Common myeloid progenitor, CD34-positive (primary cell): ENCODE data around the gene CAT.

ENCODE experiments used
- CTCF ChIA-PET: fragments of 350-600 bp; sonication (Branson Sonifier 250); formaldehyde crosslinking; loops from one replicate; lab custom pipeline; 2021; ENCODE audit warnings: antibody characterized with exemption; lab: Charles Lee
- POLR2A ChIA-PET: fragments of 350-600 bp; sonication (Branson Sonifier 250); formaldehyde crosslinking; loops from one replicate; lab custom pipeline; 2021; ENCODE audit warnings: antibody characterized with exemption; lab: Charles Lee
- DNase-seq, 3 donors: peaks; one replicate each; pipeline versions ENCODE4 v3.0.0 to v3.0.0-alpha.2; 2013
- H3K27ac ChIP-seq, 2 experiments: 1 replicate in 1 of 2; 2 replicates in 1 of 2; pipeline ENCODE4 v1.7.0; 2013; ENCODE audit warnings: inconsistent platforms in 2 of 2, low read length in 2 of 2, mild to moderate bottlenecking in 2 of 2, low read depth in 1 of 2, moderate library complexity in 1 of 2; ENCODE audit not compliant: severe bottlenecking in 2 of 2, insufficient read depth in 1 of 2, poor library complexity in 1 of 2
- H3K27me3 ChIP-seq, 5 experiments: replicated peaks in 2 of 5; 1 replicate in 3 of 5; 2 replicates in 2 of 5; pipeline versions ENCODE4 v1.6.1 to v1.7.0; 2013; ENCODE audit warnings: low read length in 4 of 5, mild to moderate bottlenecking in 2 of 5, moderate library complexity in 2 of 5, inconsistent platforms in 1 of 5; ENCODE audit not compliant: insufficient read depth in 5 of 5, control insufficient read depth in 4 of 5
- H3K36me3 ChIP-seq, 4 experiments: 1 replicate in 2 of 4; 2 replicates in 2 of 4; pipeline versions ENCODE4 v1.6.1 to v1.7.0; 2013; ENCODE audit warnings: low read length in 3 of 4, control low read depth in 1 of 4, mild to moderate bottlenecking in 1 of 4; ENCODE audit not compliant: control insufficient read depth in 4 of 4, insufficient read depth in 4 of 4
- H3K4me1 ChIP-seq, 4 experiments: 1 replicate in 3 of 4; 2 replicates in 1 of 4; pipeline versions ENCODE4 v1.6.1 to v1.7.1; 2013; ENCODE audit warnings: low read length in 3 of 4, mild to moderate bottlenecking in 3 of 4, control low read depth in 1 of 4, inconsistent platforms in 1 of 4, moderate library complexity in 1 of 4; ENCODE audit not compliant: control insufficient read depth in 4 of 4, insufficient read depth in 4 of 4; ENCODE audit errors: control extremely low read depth in 1 of 4
- H3K4me3 ChIP-seq, 7 experiments: 1 replicate in 4 of 7; 2 replicates in 3 of 7; pipeline versions ENCODE4 v1.5.1 to v1.7.0; 2013; ENCODE audit warnings: mild to moderate bottlenecking in 7 of 7, low read length in 6 of 7, moderate library complexity in 6 of 7, inconsistent platforms in 2 of 7, low read depth in 2 of 7, control low read depth in 1 of 7; ENCODE audit not compliant: insufficient read depth in 4 of 7, control insufficient read depth in 1 of 7; ENCODE audit errors: extremely low read depth in 1 of 7
- H3K9me3 ChIP-seq, 5 experiments: 1 replicate in 4 of 5; 2 replicates in 1 of 5; pipeline versions ENCODE4 v1.6.1 to v1.7.1; 2013; ENCODE audit warnings: low read length in 4 of 5, mild to moderate bottlenecking in 2 of 5, inconsistent platforms in 1 of 5, low read depth in 1 of 5, moderate library complexity in 1 of 5; ENCODE audit not compliant: control insufficient read depth in 4 of 5, insufficient read depth in 2 of 5; ENCODE audit errors: control extremely low read depth in 1 of 5
- WGBS: methylation state at CpG from one replicate; pipeline ENCODE4 v1.1.5; 2013; ENCODE audit not compliant: insufficient coverage; 5-methylcytosine and 5-hydroxymethylcytosine counted together

Gene CAT

DNA sequence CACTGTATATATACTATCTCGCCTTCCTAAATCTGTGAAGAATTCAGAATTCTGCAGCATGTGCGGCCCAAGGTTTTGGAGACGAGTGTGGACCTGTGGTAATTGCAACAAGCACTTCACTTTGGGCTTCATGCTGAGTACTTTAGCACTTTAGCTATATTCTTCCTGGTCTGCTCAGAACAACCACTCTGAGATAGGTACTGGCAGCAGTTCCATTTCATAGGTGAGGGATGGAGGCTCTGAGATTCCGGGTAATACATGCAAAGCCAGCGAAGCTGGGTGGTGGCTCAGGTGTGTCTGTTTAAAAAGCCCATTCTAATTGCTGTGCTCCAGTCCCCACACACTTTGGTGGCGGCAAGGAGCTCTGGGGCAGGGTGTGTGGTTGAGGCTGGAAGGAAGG is 68.4 kb downstream of the CAT start:
- CTCF ChIA-PET: interaction anchor here (0.8 to 0.9 kb wide), 2 partner anchors 382 to 489 kb away, joined by 3 read pairs; no protein-coding TSS in a partner anchor
- WGBS: 80% methylated on average over 4 of the region's 6 CpGs

DNA sequence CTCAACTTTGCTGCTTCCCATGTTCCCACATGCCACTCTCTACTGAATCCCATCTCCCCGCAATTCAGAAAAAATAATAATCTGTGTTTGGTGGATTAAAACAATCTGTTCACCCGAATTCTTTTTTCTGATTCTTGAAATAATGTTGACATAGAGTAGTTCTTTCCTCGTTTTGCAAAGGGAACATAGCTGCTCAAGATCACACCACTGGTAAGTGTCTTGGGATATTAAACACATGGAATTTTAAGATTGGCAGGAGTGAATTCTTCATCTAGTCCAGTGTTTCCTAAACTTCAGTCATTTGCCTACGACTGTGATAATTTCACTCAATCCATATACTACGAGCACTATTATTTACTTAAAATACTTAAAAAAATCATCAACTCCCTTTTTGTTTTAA is 68.9 kb downstream of the CAT start:
- H3K27ac ChIP-seq: no peak overlapping the region
- peaks cover 0 to 13% (median 2%) of the 10 kb centered on the region in 4 experiments for H3K4me1 ChIP-seq
- no peak for DNase-seq
- ChIA-PET POLR2A (no interaction called here), CTCF (interaction anchor here (0.8 to 1.1 kb wide), 3 partner anchors 19 to 489 kb away, joined by 3 read pairs; no protein-coding TSS in a partner anchor)
- no peaks in the 10 kb centered on the region for H3K36me3 ChIP-seq
- 100% methylated on average over 2 of the region's 5 CpGs for WGBS
- no peaks in the 10 kb centered on the region for H3K27me3 ChIP-seq
- no peak overlapping the region for H3K4me3 ChIP-seq
- H3K9me3 ChIP-seq: no peaks in the 10 kb centered on the region

More for the DNA sequence above, 68.4 kb downstream of the CAT start:
- Histone ChIP-seq H3K9me3 (no peaks in the 10 kb centered on the region), H3K27ac (no peak overlapping the region), H3K36me3 (no peaks in the 10 kb centered on the region), H3K27me3 (no peaks in the 10 kb centered on the region), H3K4me1 (peaks cover 0 to 15% (median 2%) of the 10 kb centered on the region in 4 experiments), H3K4me3 (no peak overlapping the region)
- DNase-seq: no peak
- POLR2A ChIA-PET: no interaction called here

DNA sequence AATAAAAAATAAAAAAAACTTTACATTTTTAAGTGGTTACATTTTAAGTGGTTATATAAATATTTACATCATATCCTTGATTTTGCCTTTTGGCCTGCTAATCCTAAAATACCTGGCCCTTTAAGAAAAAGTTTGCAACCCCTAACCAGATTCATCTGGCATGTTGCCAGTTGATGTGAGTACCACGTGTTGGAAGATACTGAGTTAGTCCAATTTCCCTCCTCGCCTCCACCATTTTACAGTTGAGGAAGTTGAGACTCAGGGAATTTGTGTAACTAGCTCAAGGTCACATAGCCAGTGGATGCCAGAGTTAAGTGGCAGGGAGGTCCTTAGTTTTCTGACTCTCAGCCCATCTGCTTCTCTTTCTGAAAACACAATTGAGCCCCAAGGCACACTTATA is 69.8 kb downstream of the CAT start:
- DNase-seq: peak in 2 of 3 donors; percentile 10 to 13

DNA sequence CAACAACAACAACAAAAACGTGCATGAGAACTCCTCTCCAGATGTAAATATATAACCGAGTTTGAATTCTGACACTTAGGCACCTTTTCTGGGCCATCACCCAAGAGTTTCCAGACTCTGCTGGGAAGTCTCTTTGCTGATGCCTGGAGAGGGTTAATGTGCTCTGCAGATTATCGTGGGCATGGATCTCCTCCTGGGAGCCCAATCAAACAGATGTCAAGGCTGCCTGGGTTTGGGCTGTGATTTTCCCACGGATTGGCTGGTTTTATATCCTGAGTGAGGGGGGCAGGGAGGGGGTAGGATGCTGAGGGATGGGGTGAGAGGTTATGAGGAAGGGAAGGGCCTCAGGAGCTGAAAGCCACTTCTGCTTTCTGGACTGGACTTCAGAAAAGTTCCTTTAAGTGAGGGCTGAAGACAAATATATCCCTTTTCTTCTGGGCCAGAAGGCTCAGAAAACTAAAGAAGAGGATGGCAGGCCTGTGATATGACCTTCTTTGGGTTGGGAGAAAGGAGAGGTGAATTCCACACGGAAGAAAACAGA is 70.7 kb downstream of the CAT start:
- DNase-seq: peak in 2 of 3 donors; percentile 8 to 15
- CTCF ChIA-PET: no interaction called here
- WGBS: 21% methylated on average over 4 of the region's 5 CpGs
- H3K4me3 ChIP-seq: no peak overlapping the region
- no peak overlapping the region for H3K27ac ChIP-seq
- POLR2A ChIA-PET: no interaction called here
- no peaks in the 10 kb centered on the region for H3K27me3 ChIP-seq
- H3K4me1 ChIP-seq: peaks cover 0 to 13% (median 2%) of the 10 kb centered on the region in 4 experiments
- no peaks in the 10 kb centered on the region for H3K36me3 ChIP-seq
- H3K9me3 ChIP-seq: no peaks in the 10 kb centered on the region

More for the DNA sequence above, 69.8 kb downstream of the CAT start:
- peaks cover 0 to 13% (median 2%) of the 10 kb centered on the region in 4 experiments for H3K4me1 ChIP-seq
- POLR2A ChIA-PET: no interaction called here
- CTCF ChIA-PET: interaction anchor here (1.1 kb wide), 1 partner anchor 20 kb away, joined by 3 read pairs; no protein-coding TSS in a partner anchor
- no peaks in the 10 kb centered on the region for H3K9me3 ChIP-seq
- H3K4me3 ChIP-seq: no peak overlapping the region
- H3K27me3 ChIP-seq: no peaks in the 10 kb centered on the region
- no peaks in the 10 kb centered on the region for H3K36me3 ChIP-seq
- 100% methylated on average over 1 of the region's 2 CpGs for WGBS
- H3K27ac ChIP-seq: no peak overlapping the region

DNA sequence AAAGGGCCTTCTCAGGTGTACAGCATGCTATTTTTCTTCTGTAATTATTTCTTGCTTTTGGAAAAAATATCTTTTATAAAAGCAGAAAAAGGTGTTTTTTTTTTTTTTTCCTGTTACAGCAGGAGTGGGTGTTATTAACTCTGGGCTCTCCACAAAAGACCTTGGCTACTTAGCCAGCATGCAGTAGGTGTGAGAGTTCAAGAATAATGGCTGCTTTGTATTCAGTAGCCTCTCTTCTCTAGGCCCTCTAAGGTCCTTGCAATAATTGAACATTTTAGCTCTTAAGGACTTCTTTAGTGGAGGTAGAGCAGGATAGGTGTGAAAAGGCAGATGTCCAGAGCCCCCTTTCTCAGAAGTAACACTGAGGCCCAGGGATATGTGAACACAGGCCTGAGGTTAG is 71.5 kb downstream of the CAT start:
- Histone ChIP-seq H3K27me3 (no peaks in the 10 kb centered on the region), H3K4me3 (no peak overlapping the region), H3K9me3 (no peaks in the 10 kb centered on the region), H3K4me1 (peaks cover 0 to 13% (median 2%) of the 10 kb centered on the region in 4 experiments), H3K36me3 (no peaks in the 10 kb centered on the region), H3K27ac (no peak overlapping the region)
- POLR2A ChIA-PET: no interaction called here
- CTCF ChIA-PET: interaction anchor here (1.0 to 4.3 kb wide), 2 partner anchors 18 to 381 kb away, joined by 4 to 30 read pairs; no protein-coding TSS in a partner anchor
- DNase-seq: no peak

DNA sequence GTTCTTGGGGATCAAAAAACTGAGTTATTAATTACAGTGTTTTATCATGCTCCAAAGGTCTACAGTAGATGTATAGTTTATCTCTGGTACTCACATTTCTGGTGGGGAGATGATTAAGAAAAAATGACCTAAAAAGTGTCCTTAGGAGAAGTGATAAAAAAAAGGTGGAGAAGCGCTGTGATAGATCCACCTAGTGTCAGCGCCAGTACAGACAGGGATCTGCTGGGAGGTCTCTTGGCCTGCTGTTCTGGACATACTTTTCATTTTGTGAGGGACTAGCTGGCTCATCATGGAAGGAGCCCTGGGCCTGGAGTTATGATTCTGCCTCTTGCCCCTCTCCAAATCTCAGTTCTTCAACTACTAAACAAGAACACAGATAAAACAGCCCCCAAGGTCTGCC is 71.9 kb downstream of the CAT start:
- WGBS: no CpG with 5 or more reads among the region's 2 CpGs
- DNase-seq: no peak
- peaks cover 0 to 12% (median 2%) of the 10 kb centered on the region in 4 experiments for H3K4me1 ChIP-seq
- H3K36me3 ChIP-seq: no peaks in the 10 kb centered on the region
- POLR2A ChIA-PET: no interaction called here
- CTCF ChIA-PET: interaction anchor here (1.0 to 4.3 kb wide), 3 partner anchors 19 to 381 kb away, joined by 4 to 30 read pairs (median 4); no protein-coding TSS in a partner anchor
- no peaks in the 10 kb centered on the region for H3K27me3 ChIP-seq
- no peak overlapping the region for H3K27ac ChIP-seq
- H3K9me3 ChIP-seq: no peaks in the 10 kb centered on the region
- no peak overlapping the region for H3K4me3 ChIP-seq

DNA sequence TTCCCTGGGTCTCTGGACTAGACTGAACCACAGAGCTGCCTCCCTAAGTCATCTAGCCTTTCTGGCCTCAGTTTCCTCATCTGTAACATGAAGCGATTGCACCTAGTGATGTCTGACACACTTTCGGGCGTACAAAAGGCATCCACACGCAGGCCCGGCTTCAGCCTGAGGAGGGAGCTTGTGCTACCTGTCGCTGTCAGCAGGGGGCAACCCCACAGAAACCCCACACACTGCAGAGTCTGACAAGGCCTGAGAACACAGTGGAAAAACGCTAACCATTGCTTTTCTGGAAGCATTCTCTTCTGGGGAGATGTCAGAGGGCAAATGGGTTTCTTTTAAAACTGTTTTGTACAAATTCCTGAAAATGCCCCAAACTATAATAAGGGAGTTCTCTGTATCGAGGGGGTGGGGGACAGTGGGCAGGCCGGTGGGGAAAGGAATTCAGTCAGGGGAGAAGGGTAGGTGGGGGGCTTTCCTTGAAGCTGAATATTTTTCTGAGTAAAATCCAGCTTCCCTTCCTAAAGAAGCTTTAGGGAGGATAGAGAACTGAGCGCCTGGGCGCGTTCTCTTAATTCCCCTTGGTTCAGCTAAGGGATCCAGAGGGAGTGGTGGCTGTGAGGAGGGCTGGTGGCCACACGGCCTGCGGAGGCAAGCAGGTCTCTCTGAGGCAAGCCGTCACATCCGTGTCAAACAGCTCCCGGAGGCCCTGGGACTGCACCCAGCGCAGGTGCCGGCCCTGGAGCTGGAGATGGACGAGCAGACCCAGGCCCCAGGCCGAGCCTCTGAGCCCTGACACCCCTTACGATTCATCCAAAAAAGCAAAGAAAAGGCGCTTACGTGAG is 74.3 kb downstream of the CAT start:
- H3K36me3 ChIP-seq: no peaks in the 10 kb centered on the region
- H3K27me3 ChIP-seq: no peaks in the 10 kb centered on the region
- H3K27ac ChIP-seq: no peak overlapping the region
- CTCF ChIA-PET: interaction anchor here (0.6 to 4.3 kb wide), 13 partner anchors 9 to 414 kb away, joined by 3 to 30 read pairs (median 5); no protein-coding TSS in a partner anchor
- 79% methylated on average over 20 of the region's 24 CpGs for WGBS
- peak; percentile 63 to 78 (median 75) for DNase-seq
- H3K4me3 ChIP-seq: no peak overlapping the region
- no peaks in the 10 kb centered on the region for H3K9me3 ChIP-seq
- POLR2A ChIA-PET: no interaction called here
- H3K4me1 ChIP-seq: peaks cover 0 to 10% (median 2%) of the 10 kb centered on the region in 4 experiments
